ENCODE data around the gene RPRD1B. TPM values are rescaled to one million over a fixed set of nuclear protein-coding genes. Genes with fewer than 3 reads are reported as not detected.

The RPRD1B gene
- total and polyA plus RNA-seq, 2 donors (not counting 3 experiments of a cell fraction or from before 2014, with no cell fraction given) = 13.0 to 29.3 TPM

- no peak overlapping the region for H2AFZ ChIP-seq (ENCODE audit: low read depth, low read length)
- no peak overlapping the region for H3K27ac ChIP-seq (ENCODE audit: insufficient read depth, low read depth, low read length)
- BruUV-seq (replicated peaks) = no TSS peak
Observed at GRCh38 chr20:38129893-38130609, 96.5 kb downstream of the RPRD1B start.

More at GRCh38 chr20:38129893-38130609, 96.5 kb downstream of the RPRD1B start:
- Histone ChIP-seq H3K4me2 (ENCODE audit: insufficient read depth, low read length) (no peak overlapping the region), H3K79me2 (ENCODE audit: control insufficient read depth, insufficient read depth, low read length) (no peaks in the 10 kb centered on the region), H3K9me3 (replicated peaks; ENCODE audit: control insufficient read depth, insufficient read depth, low read length) (no peaks in the 10 kb centered on the region), H3K4me1 (ENCODE audit: control insufficient read depth, extremely low read depth, insufficient read depth, low read length) (peaks cover 59% of the 10 kb centered on the region), H3K9ac (replicated peaks; ENCODE audit: extremely low read depth, insufficient read depth, low read length) (no peak overlapping the region), H3K27me3 (ENCODE audit: control insufficient read depth in 2 of 2, insufficient read depth in 2 of 2, low read length in 2 of 2) (no peaks in the 10 kb centered on the region), H3K9me1 (replicated peaks; ENCODE audit: control insufficient read depth, extremely low read depth, insufficient read depth, low read length) (no peaks in the 10 kb centered on the region), H4K20me1 (replicated peaks; ENCODE audit: control insufficient read depth, extremely low read depth, insufficient read depth, low read length) (no peaks in the 10 kb centered on the region), H3K36me3 (ENCODE audit: control insufficient read depth in 2 of 2, extremely low read depth in 1 of 2, insufficient read depth in 2 of 2, low read length in 2 of 2) (peaks cover 23 to 41% of the 10 kb centered on the region in 2 experiments), H3K4me3 (replicated peaks in 1 of 3; ENCODE audit: insufficient read depth in 1 of 3, low read depth in 1 of 3, low read length in 3 of 3) (no peak overlapping the region)
- intact Hi-C loops (cut with micrococcal nuclease) (no loop called here), dilution Hi-C loops (cut with MboI; ENCODE audit: extremely low pct_ligation_motif_present, low sequenced_read_pairs) (no loop called here)
- DNase-seq (ENCODE audit: low read depth, low spot score) = no peak
- no peak for TF ChIP-seq JUN (IDR thresholded peaks at IDR 0.05; ENCODE audit: borderline replicate concordance, insufficient read depth, insufficient read length, low read depth)
- TF ChIP-seq POLR2A (IDR thresholded peaks at IDR 0.05; ENCODE audit: low read depth, low read length) = peak; percentile 19
- TF ChIP-seq MAX (IDR thresholded peaks at IDR 0.05; ENCODE audit: insufficient read depth, insufficient read length) = no peak
- no peak for TF ChIP-seq GATA2 (IDR thresholded peaks at IDR 0.05; ENCODE audit: insufficient read depth, insufficient read length, low read depth, low read length)
- TF ChIP-seq MYC (IDR thresholded peaks at IDR 0.05; ENCODE audit: low read depth, low read length) = no peak
- TF ChIP-seq, protein P1, sequence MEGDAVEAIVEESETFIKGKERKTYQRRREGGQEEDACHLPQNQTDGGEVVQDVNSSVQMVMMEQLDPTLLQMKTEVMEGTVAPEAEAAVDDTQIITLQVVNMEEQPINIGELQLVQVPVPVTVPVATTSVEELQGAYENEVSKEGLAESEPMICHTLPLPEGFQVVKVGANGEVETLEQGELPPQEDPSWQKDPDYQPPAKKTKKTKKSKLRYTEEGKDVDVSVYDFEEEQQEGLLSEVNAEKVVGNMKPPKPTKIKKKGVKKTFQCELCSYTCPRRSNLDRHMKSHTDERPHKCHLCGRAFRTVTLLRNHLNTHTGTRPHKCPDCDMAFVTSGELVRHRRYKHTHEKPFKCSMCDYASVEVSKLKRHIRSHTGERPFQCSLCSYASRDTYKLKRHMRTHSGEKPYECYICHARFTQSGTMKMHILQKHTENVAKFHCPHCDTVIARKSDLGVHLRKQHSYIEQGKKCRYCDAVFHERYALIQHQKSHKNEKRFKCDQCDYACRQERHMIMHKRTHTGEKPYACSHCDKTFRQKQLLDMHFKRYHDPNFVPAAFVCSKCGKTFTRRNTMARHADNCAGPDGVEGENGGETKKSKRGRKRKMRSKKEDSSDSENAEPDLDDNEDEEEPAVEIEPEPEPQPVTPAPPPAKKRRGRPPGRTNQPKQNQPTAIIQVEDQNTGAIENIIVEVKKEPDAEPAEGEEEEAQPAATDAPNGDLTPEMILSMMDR (IDR thresholded peaks at IDR 0.05; ENCODE audit: extremely low read depth in 1 of 2, insufficient read depth in 1 of 2, low read depth in 1 of 2, low read length in 2 of 2) = no peak
- no peak for TF ChIP-seq EZH2 (IDR thresholded peaks at IDR 0.05; ENCODE audit: borderline replicate concordance, low read depth, low read length, severe bottlenecking)
- peak; percentile 51 for TF ChIP-seq POLR2AphosphoS5 (IDR thresholded peaks at IDR 0.05; ENCODE audit: insufficient read depth, low read depth, low read length)
- TF ChIP-seq FOS (IDR thresholded peaks at IDR 0.05; ENCODE audit: borderline replicate concordance, insufficient read depth, low read length) = no peak
- POLR2A ChIA-PET = no interaction called here
- FAIRE-seq = no peak
- CTCF ChIA-PET = interaction anchor here (1.2 to 8.4 kb wide), 3 partner anchors 17 to 72 kb away, joined by 5 to 104 read pairs (median 5); no protein-coding TSS in a partner anchor
